ENCODE data around the gene PDSS2. TPM values are rescaled to one million over a fixed set of nuclear protein-coding genes. Genes with fewer than 3 reads are reported as not detected.

PDSS2 gene
- total and polyA plus RNA-seq, 9 of the 15 experiments (the other 6 are each of a cell fraction or from before 2014, with no cell fraction given) = 5.8 to 21.1 (median 12.0) TPM

- TF ChIP-seq SIN3A (IDR thresholded peaks at IDR 0.05; ENCODE audit: borderline replicate concordance in 2 of 2, control insufficient read depth in 1 of 2, low read depth in 2 of 2, low read length in 2 of 2) = no peak
- TF ChIP-seq IRF1 (CRISPR knock-in tag; IDR thresholded peaks at IDR 0.05; ENCODE audit: borderline replicate concordance) = no peak
- no peak for TF ChIP-seq XRCC5 (IDR thresholded peaks at IDR 0.05; ENCODE audit: low read depth, low read length)
- TF ChIP-seq HEY1 (CRISPR knock-in tag; IDR thresholded peaks at IDR 0.05; ENCODE audit: borderline replicate concordance) = no peak
- no peak for TF ChIP-seq KDM4B (IDR thresholded peaks at IDR 0.05; ENCODE audit: borderline replicate concordance in 2 of 2, low read depth in 1 of 2)
- no peak for TF ChIP-seq HMGXB4 (CRISPR knock-in tag; IDR thresholded peaks at IDR 0.05)
- no peak for TF ChIP-seq SRSF7 (optimal IDR thresholded peaks at IDR 0.05; ENCODE audit: low read depth, low read length)
- TF ChIP-seq RNF219 (CRISPR knock-in tag; IDR thresholded peaks at IDR 0.05) = no peak
- no peak for TF ChIP-seq ZNF239 (CRISPR knock-in tag; IDR thresholded peaks at IDR 0.05)
- no peak for TF ChIP-seq ZNF384 (IDR thresholded peaks at IDR 0.05; ENCODE audit: low read depth, low read length)
- no peak for TF ChIP-seq ILF3 (IDR thresholded peaks at IDR 0.05; ENCODE audit: borderline replicate concordance)
- no peak for TF ChIP-seq ZBTB26 (CRISPR knock-in tag; IDR thresholded peaks at IDR 0.05)
- TF ChIP-seq ZNF551 (CRISPR knock-in tag; IDR thresholded peaks at IDR 0.05) = no peak
- TF ChIP-seq DPF2 (IDR thresholded peaks at IDR 0.05) = no peak
- ChIA-PET POLR2A (interaction anchor here (1.3 kb wide), 1 partner anchor 78 kb away, joined by 3 read pairs; no protein-coding TSS in a partner anchor), CTCF (ENCODE audit: low intra/inter-chr PET ratio) (no interaction called here)
- Histone ChIP-seq H3K4me2 (ENCODE audit: insufficient read depth, low read length) (no peak overlapping the region), H3K27me3 (ENCODE audit: control insufficient read depth in 2 of 2, insufficient read depth in 2 of 2, low read length in 2 of 2) (no peaks in the 10 kb centered on the region), H3K9me3 (replicated peaks; ENCODE audit: control insufficient read depth, insufficient read depth, low read depth, low read length) (no peaks in the 10 kb centered on the region), H2AFZ (ENCODE audit: low read depth, low read length) (no peak overlapping the region), H3K4me1 (replicated peaks in 1 of 2; ENCODE audit: control insufficient read depth in 2 of 2, insufficient read depth in 2 of 2, low read length in 2 of 2) (no peaks in the 10 kb centered on the region), H3K27ac (ENCODE audit: extremely low read depth, low read depth, low read length) (no peak overlapping the region), H3K79me2 (ENCODE audit: control insufficient read depth, insufficient read depth, low read length) (no peaks in the 10 kb centered on the region), H3K9me1 (ENCODE audit: control insufficient read depth, insufficient read depth, low read length) (no peaks in the 10 kb centered on the region), H4K20me1 (replicated peaks; ENCODE audit: control insufficient read depth, insufficient read depth, low read length) (no peaks in the 10 kb centered on the region), H3K36me3 (ENCODE audit: control insufficient read depth, insufficient read depth, low read length) (no peaks in the 10 kb centered on the region), H3K4me3 (no peak overlapping the region), H3K9ac (ENCODE audit: insufficient read depth in 1 of 2, low read depth in 2 of 2, low read length in 2 of 2) (no peak overlapping the region)
- intact Hi-C loops (cut with micrococcal nuclease) (no loop called here), in situ Hi-C loops (cut with MboI) (no loop called here)
- no peak for ATAC-seq
- no peak for FAIRE-seq
- DNase-seq (ENCODE audit: extremely low read depth in 1 of 4, low spot score in 3 of 4) = no peak
- no TSS peak for BruUV-seq (replicated peaks)
These were observed 244.7 kb downstream of the PDSS2 start for GRCh38 chr6:107214655-107215054.
